KMS-11 (cell line): ENCODE measurements around the gene GPR35.

Experiments
- H2AFZ ChIP-seq: fragments of 200-600 bp; sonication (generic); 2 replicates; pipeline ENCODE4 v1.6.1; 2016; ENCODE audit warnings: antibody characterized with exemption, mixed run types, low read depth
- H3K27ac ChIP-seq: fragments of 200-600 bp; sonication (generic); 2 replicates; pipeline ENCODE4 v1.6.1; 2016; ENCODE audit warnings: mild to moderate bottlenecking, mixed run types
- H3K27me3 ChIP-seq: fragments of 200-600 bp; sonication (generic); 2 replicates; pipeline ENCODE4 v1.6.1; 2017; ENCODE audit warnings: mild to moderate bottlenecking, low read depth, mixed run types, moderate library complexity; ENCODE audit not compliant: insufficient read depth
- H3K36me3 ChIP-seq: fragments of 200-600 bp; sonication (generic); 2 replicates; pipeline ENCODE4 v1.6.1; 2017; ENCODE audit warnings: mild to moderate bottlenecking, mixed run types; ENCODE audit not compliant: insufficient read depth
- H3K4me1 ChIP-seq: fragments of 200-600 bp; sonication (generic); 2 replicates; pipeline ENCODE4 v1.6.1; 2016; ENCODE audit warnings: mild to moderate bottlenecking, low read depth, mixed run types; ENCODE audit not compliant: poor library complexity, severe bottlenecking
- H3K4me2 ChIP-seq: fragments of 200-600 bp; sonication (generic); 2 replicates; pipeline ENCODE4 v1.7.0; 2016; ENCODE audit warnings: mild to moderate bottlenecking, mixed run types
- H3K4me3 ChIP-seq: fragments of 200-600 bp; sonication (generic); IDR thresholded peaks from 2 replicates; pipeline ENCODE4 v1.6.1; 2017; ENCODE audit warnings: low read depth, low read length, mixed read lengths; ENCODE audit not compliant: insufficient read depth
- H3K79me2 ChIP-seq: fragments of 200-600 bp; sonication (generic); 2 replicates; pipeline ENCODE4 v1.6.1; 2016; ENCODE audit warnings: low read depth, mixed run types; ENCODE audit not compliant: insufficient read depth
- H3K9ac ChIP-seq: fragments of 200-600 bp; sonication (generic); 2 replicates; pipeline ENCODE4 v1.6.1; 2016; ENCODE audit warnings: mild to moderate bottlenecking, mixed run types
- H4K20me1 ChIP-seq: fragments of 200-600 bp; sonication (generic); 2 replicates; pipeline ENCODE4 v1.6.1; 2016; ENCODE audit warnings: mild to moderate bottlenecking, mixed run types; ENCODE audit not compliant: insufficient read depth
- TF ChIP-seq, protein P1 (sequence below): fragments of 200-600 bp; sonication (generic); conservative IDR thresholded peaks from 2 replicates; pipeline ENCODE4 v1.6.1; 2017; ENCODE audit warnings: low read depth, mild to moderate bottlenecking, antibody characterized with exemption, low read length, moderate library complexity, mixed read lengths

GPR35 gene

GRCh38 chr2:240627736-240628506 is 2.6 kb downstream of the GPR35 start:
- no peaks in the 10 kb centered on the region for H3K36me3 ChIP-seq
- H3K27me3 ChIP-seq, result no peaks in the 10 kb centered on the region
- no peak overlapping the region for H3K27ac ChIP-seq
- TF ChIP-seq, protein P1, sequence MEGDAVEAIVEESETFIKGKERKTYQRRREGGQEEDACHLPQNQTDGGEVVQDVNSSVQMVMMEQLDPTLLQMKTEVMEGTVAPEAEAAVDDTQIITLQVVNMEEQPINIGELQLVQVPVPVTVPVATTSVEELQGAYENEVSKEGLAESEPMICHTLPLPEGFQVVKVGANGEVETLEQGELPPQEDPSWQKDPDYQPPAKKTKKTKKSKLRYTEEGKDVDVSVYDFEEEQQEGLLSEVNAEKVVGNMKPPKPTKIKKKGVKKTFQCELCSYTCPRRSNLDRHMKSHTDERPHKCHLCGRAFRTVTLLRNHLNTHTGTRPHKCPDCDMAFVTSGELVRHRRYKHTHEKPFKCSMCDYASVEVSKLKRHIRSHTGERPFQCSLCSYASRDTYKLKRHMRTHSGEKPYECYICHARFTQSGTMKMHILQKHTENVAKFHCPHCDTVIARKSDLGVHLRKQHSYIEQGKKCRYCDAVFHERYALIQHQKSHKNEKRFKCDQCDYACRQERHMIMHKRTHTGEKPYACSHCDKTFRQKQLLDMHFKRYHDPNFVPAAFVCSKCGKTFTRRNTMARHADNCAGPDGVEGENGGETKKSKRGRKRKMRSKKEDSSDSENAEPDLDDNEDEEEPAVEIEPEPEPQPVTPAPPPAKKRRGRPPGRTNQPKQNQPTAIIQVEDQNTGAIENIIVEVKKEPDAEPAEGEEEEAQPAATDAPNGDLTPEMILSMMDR, result no peak
- no peaks in the 10 kb centered on the region for H3K4me1 ChIP-seq
- no peaks in the 10 kb centered on the region for H4K20me1 ChIP-seq
- no peak overlapping the region for H3K9ac ChIP-seq
- no peak overlapping the region for H3K4me3 ChIP-seq
- no peaks in the 10 kb centered on the region for H3K79me2 ChIP-seq
- no peak overlapping the region for H2AFZ ChIP-seq
- no peak overlapping the region for H3K4me2 ChIP-seq

- Histone ChIP-seq H3K27ac (no peak overlapping the region), H3K79me2 (no peaks in the 10 kb centered on the region), H2AFZ (no peak overlapping the region), H3K4me3 (no peak overlapping the region), H3K36me3 (no peaks in the 10 kb centered on the region), H3K4me2 (no peak overlapping the region), H4K20me1 (no peaks in the 10 kb centered on the region), H3K27me3 (no peaks in the 10 kb centered on the region), H3K4me1 (no peaks in the 10 kb centered on the region), H3K9ac (no peak overlapping the region)
- TF ChIP-seq, protein P1, result no peak
Observed at GRCh38 chr2:240628507-240628807, 3.2 kb downstream of the GPR35 start.

DNA sequence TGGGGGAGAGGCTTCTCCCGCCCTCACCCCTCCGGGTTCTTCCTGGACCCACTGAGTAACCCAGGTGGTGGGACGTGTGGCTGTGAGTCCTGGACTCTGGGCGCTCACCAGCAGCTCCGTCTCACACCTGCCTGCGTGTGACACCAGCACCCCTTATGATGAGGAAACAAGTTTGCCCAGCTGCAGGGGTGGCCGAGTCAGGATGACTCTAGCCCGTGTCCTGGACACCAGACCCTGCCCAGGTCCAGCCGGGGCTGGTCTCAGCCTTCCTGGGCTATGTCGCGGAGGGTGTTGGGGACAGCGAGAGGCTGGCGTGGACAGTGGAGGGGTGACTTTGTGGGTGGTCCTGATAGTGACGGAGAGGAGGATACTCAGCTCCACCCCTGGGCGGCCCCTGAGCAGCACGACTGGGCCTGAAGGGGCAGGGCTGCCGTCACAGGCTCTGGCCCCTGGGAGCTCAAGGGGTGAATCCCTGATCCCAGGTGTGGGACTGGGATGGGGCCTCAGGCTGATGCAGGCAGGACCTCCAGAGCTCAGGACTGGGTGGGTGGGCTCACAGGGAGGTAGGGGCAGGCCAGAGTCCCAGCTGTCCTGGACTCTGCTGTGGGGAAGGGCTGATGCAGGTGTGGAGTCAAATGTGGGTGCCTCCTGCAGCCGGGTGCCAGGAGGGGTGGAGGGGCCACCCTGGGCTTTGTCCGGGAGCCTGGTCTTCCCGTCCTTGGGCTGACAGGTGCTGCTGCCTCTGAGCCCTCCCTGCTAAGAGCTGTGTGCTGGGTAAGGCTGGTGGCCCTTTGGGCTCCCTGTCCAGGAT is 3.7 kb downstream of the GPR35 start:
- H4K20me1 ChIP-seq, result no peaks in the 10 kb centered on the region
- H3K9ac ChIP-seq, result no peak overlapping the region
- H3K27me3 ChIP-seq, result no peaks in the 10 kb centered on the region
- H3K36me3 ChIP-seq, result no peaks in the 10 kb centered on the region
- H3K27ac ChIP-seq, result no peak overlapping the region
- TF ChIP-seq, protein P1, result no peak
- no peak overlapping the region for H3K4me2 ChIP-seq
- H3K79me2 ChIP-seq, result no peaks in the 10 kb centered on the region
- H2AFZ ChIP-seq, result no peak overlapping the region
- H3K4me3 ChIP-seq, result no peak overlapping the region
- H3K4me1 ChIP-seq, result no peaks in the 10 kb centered on the region

DNA sequence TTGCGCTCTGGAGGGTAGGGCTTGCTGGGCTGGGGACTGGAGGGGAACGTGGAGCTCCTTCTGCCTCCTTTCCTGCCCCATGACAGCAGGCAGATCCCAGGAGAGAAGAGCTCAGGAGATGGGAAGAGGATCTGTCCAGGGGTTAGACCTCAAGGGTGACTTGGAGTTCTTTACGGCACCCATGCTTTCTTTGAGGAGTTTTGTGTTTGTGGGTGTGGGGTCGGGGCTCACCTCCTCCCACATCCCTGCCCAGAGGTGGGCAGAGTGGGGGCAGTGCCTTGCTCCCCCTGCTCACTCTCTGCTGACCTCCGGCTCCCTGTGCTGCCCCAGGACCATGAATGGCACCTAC is 4.3 kb downstream of the GPR35 start:
- Histone ChIP-seq H3K27ac (no peak overlapping the region), H3K27me3 (no peaks in the 10 kb centered on the region), H2AFZ (no peak overlapping the region), H4K20me1 (no peaks in the 10 kb centered on the region), H3K4me1 (no peaks in the 10 kb centered on the region), H3K79me2 (no peaks in the 10 kb centered on the region), H3K4me3 (no peak overlapping the region), H3K4me2 (no peak overlapping the region), H3K36me3 (no peaks in the 10 kb centered on the region), H3K9ac (no peak overlapping the region)
- TF ChIP-seq, protein P1, result no peak
